Mesendoderm (in vitro differentiated cells): ENCODE measurements around the gene LRP6.
"Not testable (repeated sequence)": the region's sequence is repeated elsewhere in the genome, so short reads cannot be mapped to it uniquely, and the experiment has no call there.

ENCODE experiments used
- DNase-seq: peaks from one replicate; pipeline ENCODE4 v3.0.0; 2013
- H2AK5ac ChIP-seq: 2 replicates; pipeline ENCODE4 v1.6.1; 2013; ENCODE audit warnings: low read length, inconsistent platforms
- H2BK120ac ChIP-seq: 2 replicates; pipeline ENCODE4 v1.6.1; 2013; ENCODE audit warnings: low read depth, mild to moderate bottlenecking, low read length, moderate library complexity, mixed read lengths
- H2BK15ac ChIP-seq: replicated peaks from 2 replicates; pipeline ENCODE4 v1.6.1; 2013; ENCODE audit warnings: low read depth, mild to moderate bottlenecking, moderate library complexity
- H2BK5ac ChIP-seq: 2 replicates; pipeline ENCODE4 v1.6.1; 2013; ENCODE audit warnings: low read length, inconsistent platforms
- H3K18ac ChIP-seq: 2 replicates; pipeline ENCODE4 v1.6.1; 2013; ENCODE audit warnings: mild to moderate bottlenecking, low read length, mixed read lengths
- H3K23ac ChIP-seq: one replicate; pipeline ENCODE4 v1.6.1; 2013; ENCODE audit warnings: low read length
- H3K27ac ChIP-seq: 2 replicates; pipeline ENCODE4 v1.5.1; 2013; ENCODE audit warnings: low read depth, mild to moderate bottlenecking, inconsistent platforms, low read length, moderate library complexity
- H3K27me3 ChIP-seq: 2 replicates; pipeline ENCODE4 v1.6.1; 2013; ENCODE audit warnings: low read length, control low read depth, mild to moderate bottlenecking, inconsistent platforms; ENCODE audit not compliant: insufficient read depth, poor library complexity
- H3K36me3 ChIP-seq: 2 replicates; pipeline ENCODE4 v1.6.1; 2013; ENCODE audit warnings: low read length, inconsistent platforms; ENCODE audit not compliant: control insufficient read depth, insufficient read depth
- H3K4ac ChIP-seq: one replicate; pipeline ENCODE4 v1.6.1; 2013; ENCODE audit warnings: low read depth, mild to moderate bottlenecking, low read length, moderate library complexity
- H3K4me1 ChIP-seq: 2 replicates; pipeline ENCODE4 v1.6.1; 2013; ENCODE audit warnings: low read depth, low read length, inconsistent platforms; ENCODE audit not compliant: control insufficient read depth
- H3K4me2 ChIP-seq: 2 replicates; pipeline ENCODE4 v1.6.1; 2013; ENCODE audit warnings: low read length
- H3K4me3 ChIP-seq: 2 replicates; pipeline ENCODE4 v1.5.1; 2013; ENCODE audit warnings: mild to moderate bottlenecking, low read length
- H3K56ac ChIP-seq: one replicate; pipeline ENCODE4 v1.6.1; 2013; ENCODE audit warnings: low read length
- H3K79me1 ChIP-seq: 2 replicates; pipeline ENCODE4 v1.6.1; 2013; ENCODE audit warnings: low read length, inconsistent platforms
- H3K79me2 ChIP-seq: 2 replicates; pipeline ENCODE4 v1.6.1; 2013; ENCODE audit warnings: mild to moderate bottlenecking, low read length; ENCODE audit not compliant: control insufficient read depth, insufficient read depth
- H3K9ac ChIP-seq: 2 replicates; pipeline ENCODE4 v1.6.1; 2013; ENCODE audit warnings: low read length, inconsistent platforms
- H4K5ac ChIP-seq: one replicate; pipeline ENCODE4 v1.6.1; 2013; ENCODE audit warnings: low read length
- H4K8ac ChIP-seq: one replicate; pipeline ENCODE4 v1.6.1; 2013; ENCODE audit warnings: low read depth, mild to moderate bottlenecking, control low read depth, low read length, moderate library complexity
- WGBS: extraction: QIAGEN DNeasy Blood & Tissue Kit; methylation state at CpG from one replicate; pipeline ENCODE4 v1.1.7; 2013; ENCODE audit warnings: low lambda C conversion rate, missing lambda C conversion rate; ENCODE audit not compliant: insufficient coverage; ENCODE audit errors: extremely low coverage; 5-methylcytosine and 5-hydroxymethylcytosine counted together

Gene LRP6

GRCh38 chr12:12153596-12153995 lies 113.2 kb downstream of the LRP6 start:
- Histone ChIP-seq H2BK120ac (no peak overlapping the region), H3K9ac (no peak overlapping the region), H3K56ac (no peak overlapping the region), H3K27ac (no peak overlapping the region), H2BK5ac (no peak overlapping the region), H3K4ac (no peak overlapping the region), H3K4me2 (no peak overlapping the region), H3K27me3 (no peaks in the 10 kb centered on the region), H3K79me1 (peaks cover 2% of the 10 kb centered on the region), H3K36me3 (peaks cover 2% of the 10 kb centered on the region), H3K4me1 (no peaks in the 10 kb centered on the region), H3K79me2 (peaks cover 1% of the 10 kb centered on the region), H3K4me3 (no peak overlapping the region), H4K8ac (no peak overlapping the region), H2AK5ac (no peak overlapping the region), H3K18ac (no peak overlapping the region), H4K5ac (no peak overlapping the region), H2BK15ac (no peak overlapping the region), H3K23ac (no peak overlapping the region)
- WGBS, result no CpG with 5 or more reads among the region's 3 CpGs
- peak; percentile 5 for DNase-seq

- H3K79me2 ChIP-seq, result no peaks in the 10 kb centered on the region
- H2BK120ac ChIP-seq, result no peak overlapping the region
- no peak overlapping the region for H2AK5ac ChIP-seq
- H4K8ac ChIP-seq, result no peak overlapping the region
- DNase-seq, result no peak
- H3K36me3 ChIP-seq, result peaks cover 1% of the 10 kb centered on the region
- no peaks in the 10 kb centered on the region for H3K4me1 ChIP-seq
- no peak overlapping the region for H3K56ac ChIP-seq
- no CpG with 5 or more reads among the region's 6 CpGs for WGBS
- no peak overlapping the region for H2BK15ac ChIP-seq
- H4K5ac ChIP-seq, result no peak overlapping the region
- no peak overlapping the region for H2BK5ac ChIP-seq
- no peak overlapping the region for H3K4ac ChIP-seq
- H3K23ac ChIP-seq, result no peak overlapping the region
- H3K27me3 ChIP-seq, result no peaks in the 10 kb centered on the region
- no peak overlapping the region for H3K4me2 ChIP-seq
- no peaks in the 10 kb centered on the region for H3K79me1 ChIP-seq
- no peak overlapping the region for H3K4me3 ChIP-seq
- H3K18ac ChIP-seq, result no peak overlapping the region
- H3K27ac ChIP-seq, result no peak overlapping the region
- H3K9ac ChIP-seq, result no peak overlapping the region
Measured at GRCh38 chr12:12147111-12147510, 119.7 kb downstream of the LRP6 start.

- no CpG with 5 or more reads among the region's 1 CpG for WGBS
- not testable (repeated sequence) for H3K36me3 ChIP-seq, H2BK5ac ChIP-seq, H3K79me2 ChIP-seq, H4K8ac ChIP-seq, H3K23ac ChIP-seq, H3K4me3 ChIP-seq, H3K4me1 ChIP-seq, H3K9ac ChIP-seq, H3K4ac ChIP-seq, DNase-seq, H4K5ac ChIP-seq, H3K18ac ChIP-seq, H2BK120ac ChIP-seq, H2AK5ac ChIP-seq, H3K27ac ChIP-seq, H3K56ac ChIP-seq, H3K4me2 ChIP-seq, H3K79me1 ChIP-seq, H3K27me3 ChIP-seq, H2BK15ac ChIP-seq
Measured at GRCh38 chr12:12144531-12144930, 122.3 kb downstream of the LRP6 start.

GRCh38 chr12:12141000-12141399 lies 125.8 kb downstream of the LRP6 start:
- H3K9ac ChIP-seq, result no peak overlapping the region
- H3K36me3 ChIP-seq, result no peaks in the 10 kb centered on the region
- H3K23ac ChIP-seq, result no peak overlapping the region
- no peak overlapping the region for H3K56ac ChIP-seq
- H3K27me3 ChIP-seq, result no peaks in the 10 kb centered on the region
- no peak overlapping the region for H2AK5ac ChIP-seq
- DNase-seq, result no peak
- no peaks in the 10 kb centered on the region for H3K4me1 ChIP-seq
- no peak overlapping the region for H2BK5ac ChIP-seq
- H3K79me1 ChIP-seq, result peaks cover 1% of the 10 kb centered on the region
- H3K27ac ChIP-seq, result no peak overlapping the region
- H3K4me3 ChIP-seq, result no peak overlapping the region
- no peak overlapping the region for H2BK15ac ChIP-seq
- H3K4ac ChIP-seq, result no peak overlapping the region
- H4K5ac ChIP-seq, result no peak overlapping the region
- H3K4me2 ChIP-seq, result no peak overlapping the region
- no peak overlapping the region for H4K8ac ChIP-seq
- no peak overlapping the region for H2BK120ac ChIP-seq
- no peak overlapping the region for H3K18ac ChIP-seq
- H3K79me2 ChIP-seq, result no peaks in the 10 kb centered on the region

GRCh38 chr12:12138203-12139154 lies 128.4 kb downstream of the LRP6 start:
- no CpG with 5 or more reads among the region's 3 CpGs for WGBS
- H3K27me3 ChIP-seq, result no peaks in the 10 kb centered on the region
- no peaks in the 10 kb centered on the region for H3K36me3 ChIP-seq

GRCh38 chr12:12133785-12134184 lies 133.1 kb downstream of the LRP6 start:
- no peak overlapping the region for H2BK120ac ChIP-seq
- no peak overlapping the region for H3K4me2 ChIP-seq
- no peak overlapping the region for H3K27ac ChIP-seq
- H3K36me3 ChIP-seq, result peaks cover 2% of the 10 kb centered on the region
- H3K79me1 ChIP-seq, result peaks cover 3% of the 10 kb centered on the region
- H3K4ac ChIP-seq, result no peak overlapping the region
- H2AK5ac ChIP-seq, result no peak overlapping the region
- H2BK5ac ChIP-seq, result no peak overlapping the region
- no peak overlapping the region for H3K18ac ChIP-seq
- H3K27me3 ChIP-seq, result no peaks in the 10 kb centered on the region
- H3K9ac ChIP-seq, result no peak overlapping the region
- no peaks in the 10 kb centered on the region for H3K79me2 ChIP-seq
- H4K5ac ChIP-seq, result no peak overlapping the region
- no peaks in the 10 kb centered on the region for H3K4me1 ChIP-seq
- no peak overlapping the region for H2BK15ac ChIP-seq
- no peak for DNase-seq
- no peak overlapping the region for H3K23ac ChIP-seq
- 100% methylated on average over 3 of the region's 5 CpGs for WGBS
- no peak overlapping the region for H3K4me3 ChIP-seq
- H4K8ac ChIP-seq, result no peak overlapping the region
- no peak overlapping the region for H3K56ac ChIP-seq

More at GRCh38 chr12:12138203-12139154, 128.4 kb downstream of the LRP6 start:
- H3K79me2 ChIP-seq, result no peaks in the 10 kb centered on the region
- no peak overlapping the region for H4K5ac ChIP-seq
- H2BK5ac ChIP-seq, result no peak overlapping the region
- H3K56ac ChIP-seq, result no peak overlapping the region
- no peak overlapping the region for H3K27ac ChIP-seq
- no peak overlapping the region for H3K9ac ChIP-seq
- H2BK120ac ChIP-seq, result no peak overlapping the region
- H3K79me1 ChIP-seq, result peaks cover 1% of the 10 kb centered on the region
- H3K4me2 ChIP-seq, result no peak overlapping the region
- H3K23ac ChIP-seq, result no peak overlapping the region
- no peaks in the 10 kb centered on the region for H3K4me1 ChIP-seq
- DNase-seq, result no peak
- no peak overlapping the region for H3K4ac ChIP-seq
- no peak overlapping the region for H3K4me3 ChIP-seq
- H4K8ac ChIP-seq, result no peak overlapping the region
- no peak overlapping the region for H2BK15ac ChIP-seq
- H2AK5ac ChIP-seq, result no peak overlapping the region
- H3K18ac ChIP-seq, result no peak overlapping the region
